Raji (cell line): Measurements from ENCODE around the gene FOLR1.

ENCODE experiments used
- POLR2A ChIP-seq: IDR thresholded peaks from 2 replicates; pipeline ENCODE4 v1.6.1; 2011; ENCODE audit warnings: low read depth, low read length, control low read depth; ENCODE audit not compliant: insufficient read depth

Gene FOLR1

DNA sequence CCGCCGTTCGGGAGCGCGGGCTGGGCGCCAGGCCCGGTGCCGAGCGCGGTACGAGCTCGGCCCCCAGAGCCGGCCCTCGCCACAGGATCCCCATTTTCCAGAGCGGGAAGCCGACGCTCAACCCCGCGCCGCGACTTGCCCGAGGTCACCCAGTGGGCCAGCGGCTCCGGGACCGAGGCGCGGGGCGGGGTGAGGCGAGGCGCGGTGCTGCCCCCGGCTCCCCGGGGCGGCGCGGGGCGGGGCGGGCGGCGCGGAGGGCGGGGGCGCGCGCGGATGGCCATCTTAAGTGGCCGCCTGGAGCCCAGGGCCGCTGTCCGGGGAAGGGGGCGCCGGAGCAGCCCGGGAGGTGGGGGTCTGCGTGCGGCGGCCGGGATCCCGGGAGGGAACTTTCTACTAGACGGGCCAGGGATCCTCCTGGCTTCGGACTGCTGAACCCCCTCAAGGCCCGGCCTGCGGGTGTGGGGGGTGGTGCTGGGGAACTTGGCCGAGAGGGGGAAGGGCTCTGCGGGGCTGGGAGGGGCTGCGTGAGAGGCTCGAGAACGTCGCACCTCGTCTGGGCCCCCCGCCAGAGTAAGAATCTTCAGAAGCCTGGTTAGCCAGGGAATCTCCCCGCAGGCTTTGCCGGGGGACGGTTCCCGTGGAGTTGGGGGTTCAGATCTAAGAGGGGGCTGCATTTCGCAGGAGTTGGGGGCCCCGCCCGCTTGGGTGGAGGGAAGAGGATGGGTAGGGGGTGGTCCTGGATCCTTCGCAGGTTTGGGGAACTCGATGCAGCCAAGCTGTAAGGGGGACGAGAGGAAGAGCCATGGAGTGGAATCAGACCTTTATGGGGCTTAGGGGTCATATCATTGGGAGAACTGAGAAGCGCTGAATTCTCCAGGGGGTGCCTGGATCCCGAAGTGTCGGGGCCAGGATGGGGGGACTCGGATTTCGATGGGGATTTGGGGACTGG, 31.9 kb downstream of the FOLR1 start:
- no peak; the same call in 1 of the 2 replicates for TF ChIP-seq POLR2A

DNA sequence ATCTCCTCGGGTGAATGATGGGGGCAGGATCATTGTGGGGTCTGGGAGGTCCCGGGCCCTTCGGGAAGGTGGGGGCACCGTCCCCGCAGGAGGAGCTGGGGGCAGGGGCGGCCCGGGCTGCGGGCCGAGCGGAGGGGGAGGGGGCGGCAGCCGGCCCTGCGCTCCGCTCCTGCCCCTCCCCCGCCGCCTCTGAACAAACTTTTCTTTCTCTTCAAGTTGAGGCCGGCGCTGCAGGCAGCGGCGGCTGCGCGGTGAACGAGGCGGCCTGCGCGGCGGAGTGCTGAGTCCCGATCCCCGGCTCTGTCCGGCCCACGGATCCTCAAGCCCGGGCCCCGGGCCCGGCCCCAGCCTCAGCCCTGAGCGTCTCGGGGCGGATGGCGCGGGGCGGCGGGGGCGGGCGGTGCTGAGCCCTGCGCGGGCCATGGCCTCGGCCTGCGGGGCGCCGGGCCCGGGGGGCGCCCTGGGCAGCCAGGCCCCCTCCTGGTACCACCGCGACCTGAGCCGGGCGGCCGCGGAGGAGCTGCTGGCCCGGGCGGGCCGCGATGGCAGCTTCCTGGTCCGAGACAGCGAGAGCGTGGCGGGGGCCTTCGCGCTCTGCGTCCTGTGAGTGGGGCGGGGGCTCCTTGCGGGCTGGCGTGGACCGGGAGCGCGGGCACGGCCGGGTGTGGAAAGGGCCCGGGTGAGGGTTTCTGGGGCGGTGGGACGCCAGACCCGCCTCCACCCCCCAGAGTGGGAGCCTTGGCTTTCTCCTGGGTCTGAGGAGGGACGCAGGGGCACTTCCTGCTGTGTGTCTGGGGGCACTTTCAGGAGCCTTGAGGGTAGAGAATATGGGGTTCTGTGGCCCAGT, 32.8 kb downstream of the FOLR1 start, which contains the start of gene INPPL1:
Gene INPPL1 (plus strand): TSS at position 204 of the 847 bp plus-strand sequence. CDS start 218 bp downstream, at position 422.
- TF ChIP-seq POLR2A: peak; percentile 39

DNA sequence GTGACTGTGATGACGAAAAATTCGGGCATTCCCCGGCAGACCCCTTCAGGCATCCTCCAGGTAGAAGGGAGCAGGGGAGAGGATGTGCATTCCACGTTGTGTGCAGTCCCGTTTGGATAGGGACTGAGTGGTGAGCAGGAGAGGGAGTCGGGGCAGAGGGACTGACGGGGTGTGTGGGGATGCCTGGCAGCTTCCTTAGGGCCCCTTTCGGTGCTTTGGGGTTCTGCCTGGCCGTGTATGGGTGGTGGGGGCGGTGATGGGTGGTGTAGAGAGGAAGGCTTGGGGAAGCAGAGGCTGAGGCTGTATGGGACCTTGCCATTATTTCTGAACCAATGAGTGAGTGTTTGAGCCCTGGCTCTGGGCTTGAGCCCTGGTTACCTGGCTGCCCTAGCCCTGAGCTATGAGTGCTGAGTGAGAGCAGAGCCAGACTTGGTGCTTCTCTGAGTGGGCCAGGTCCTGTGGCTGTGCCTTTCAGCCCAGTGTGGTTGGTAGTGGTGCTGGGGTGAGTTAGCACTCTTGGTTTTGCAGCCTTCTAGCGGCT, 33.5 kb downstream of the FOLR1 start:
- peak; percentile 17 for TF ChIP-seq POLR2A

GRCh38 chr11:72226701-72227100, 34.8 kb downstream of the FOLR1 start:
- no peak for TF ChIP-seq POLR2A

DNA sequence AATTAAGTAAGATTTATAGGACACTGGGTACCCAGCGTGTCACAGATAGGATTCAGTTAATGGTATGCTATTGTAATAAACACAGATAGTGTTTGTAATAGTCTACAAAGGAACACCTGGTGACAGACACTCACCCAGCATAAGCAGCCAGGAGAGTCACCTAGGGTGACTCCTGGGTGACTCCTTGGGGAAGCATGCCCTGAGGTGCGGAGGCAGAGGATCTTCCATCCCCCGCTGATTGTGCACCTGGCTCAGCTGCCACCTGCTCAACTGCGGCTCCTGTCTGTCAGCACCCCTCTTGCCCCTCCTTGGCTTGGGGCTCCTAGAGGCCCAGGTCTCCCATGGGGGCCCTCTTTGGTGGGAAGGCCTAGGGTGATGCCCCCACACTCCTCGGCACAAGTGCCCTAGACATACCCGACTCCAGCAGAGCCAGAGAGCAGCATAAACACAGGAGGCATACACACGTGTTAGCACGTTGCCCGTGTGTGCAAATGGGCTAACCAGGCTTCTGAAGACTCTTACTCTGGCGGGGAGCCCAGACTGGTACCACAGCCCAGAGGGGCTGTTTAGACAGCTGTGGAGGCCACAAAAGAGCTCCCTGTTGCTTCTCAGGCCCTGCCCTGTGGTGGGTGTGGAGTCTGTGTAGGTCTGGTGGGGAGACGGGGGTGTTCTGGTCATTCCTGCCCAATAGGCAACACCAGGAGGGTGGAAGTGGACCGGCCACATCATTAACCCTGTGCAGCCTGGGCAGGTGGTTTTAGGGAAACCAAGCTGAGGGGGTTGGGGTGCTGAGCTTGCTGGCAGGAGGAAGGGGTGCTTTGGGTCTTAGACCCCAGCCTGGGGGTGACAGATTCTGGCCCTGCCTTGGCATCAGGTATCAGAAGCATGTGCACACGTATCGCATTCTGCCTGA, 35.6 kb downstream of the FOLR1 start:
- TF ChIP-seq POLR2A: no peak

- TF ChIP-seq POLR2A: no peak
These were observed 36.4 kb downstream of the FOLR1 start for GRCh38 chr11:72228229-72228843.

- no peak for TF ChIP-seq POLR2A
These were observed 36.9 kb downstream of the FOLR1 start for GRCh38 chr11:72228844-72229231.

DNA sequence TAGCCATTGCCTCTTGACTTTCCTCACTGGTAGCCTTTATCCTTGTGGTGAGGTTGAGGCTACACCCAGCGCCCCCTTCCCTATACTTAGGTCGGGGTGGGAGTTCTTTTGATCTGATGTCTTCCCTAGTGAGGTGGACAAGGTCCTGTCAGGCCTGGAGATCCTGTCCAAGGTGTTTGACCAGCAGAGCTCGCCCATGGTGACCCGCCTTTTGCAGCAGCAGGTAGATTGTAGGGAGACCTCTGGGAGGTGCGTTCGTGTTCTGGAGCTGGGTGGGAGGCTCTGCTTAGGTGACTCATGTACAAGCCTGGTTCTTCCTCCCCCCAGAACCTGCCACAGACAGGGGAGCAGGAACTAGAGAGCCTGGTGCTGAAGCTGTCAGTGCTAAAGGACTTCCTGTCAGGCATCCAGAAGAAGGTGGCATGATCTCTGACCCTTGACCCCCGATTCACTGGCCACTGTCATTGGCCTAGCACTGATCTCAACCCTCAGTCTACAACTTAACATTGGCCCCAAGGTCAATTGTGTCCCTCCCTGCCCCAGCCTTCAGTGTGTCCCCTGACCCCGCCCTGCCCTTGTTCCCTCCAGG, 37.5 kb downstream of the FOLR1 start:
- no peak for TF ChIP-seq POLR2A

DNA sequence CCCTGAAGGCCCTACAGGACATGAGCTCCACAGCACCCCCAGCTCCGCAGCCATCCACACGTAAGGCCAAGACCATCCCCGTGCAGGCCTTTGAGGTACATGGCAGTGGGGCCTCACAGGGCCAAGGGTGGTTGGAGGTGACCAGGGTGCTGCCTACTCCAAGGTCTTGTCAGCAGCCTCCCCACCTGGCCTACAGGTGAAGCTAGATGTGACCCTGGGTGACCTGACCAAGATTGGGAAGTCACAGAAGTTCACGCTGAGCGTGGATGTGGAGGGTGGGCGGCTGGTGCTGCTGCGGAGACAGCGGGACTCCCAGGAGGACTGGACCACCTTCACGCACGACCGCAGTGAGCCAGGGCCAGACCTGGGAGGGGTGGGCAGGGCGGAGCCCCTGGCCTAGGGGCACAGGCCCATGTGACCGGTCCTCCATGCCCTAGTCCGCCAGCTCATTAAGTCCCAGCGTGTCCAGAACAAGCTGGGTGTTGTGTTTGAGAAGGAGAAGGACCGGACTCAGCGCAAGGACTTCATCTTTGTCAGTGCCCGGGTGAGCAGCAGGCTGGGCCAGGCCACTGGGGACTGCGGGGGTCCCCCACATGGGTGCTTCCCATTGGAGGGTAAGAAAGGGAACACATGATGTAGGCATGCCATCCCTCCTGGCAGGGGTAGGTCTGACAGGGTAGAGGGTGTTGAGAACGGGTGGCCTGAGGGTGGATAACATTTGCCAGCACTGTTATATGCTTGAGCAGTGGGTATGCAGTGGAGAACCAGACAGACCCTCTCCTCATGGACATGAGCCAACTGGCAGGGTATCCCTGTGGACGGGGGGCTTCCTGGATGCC, 38.2 kb downstream of the FOLR1 start:
- TF ChIP-seq POLR2A: no peak

- no peak for TF ChIP-seq POLR2A
These were observed 38.9 kb downstream of the FOLR1 start for GRCh38 chr11:72230764-72231365.

GRCh38 chr11:72231396-72232259, 39.7 kb downstream of the FOLR1 start:
- no peak for TF ChIP-seq POLR2A
